Inferior parietal cortex (tissue), 1 donor: ENCODE data around the gene ASAP2.

Experiments
- DNase-seq: peaks from one replicate; pipeline ENCODE4 v3.0.0-alpha.2; 2016; ENCODE audit errors: extremely low spot score

The ASAP2 gene

GRCh38 chr2:9400268-9401058 is 193.9 kb downstream of the ASAP2 start:
- no peak for DNase-seq

GRCh38 chr2:9401059-9401547 is 194.5 kb downstream of the ASAP2 start:
- no peak for DNase-seq

GRCh38 chr2:9401646-9402371 is 195.2 kb downstream of the ASAP2 start:
- DNase-seq, result no peak

- DNase-seq, result no peak
These were observed 197.3 kb downstream of the ASAP2 start for GRCh38 chr2:9403924-9404323.

- no peak for DNase-seq
These were observed 197.8 kb downstream of the ASAP2 start for GRCh38 chr2:9404451-9404850.

GRCh38 chr2:9405636-9406035 is 199.0 kb downstream of the ASAP2 start:
- no peak for DNase-seq

- no peak for DNase-seq
These were observed 200.1 kb downstream of the ASAP2 start for GRCh38 chr2:9406529-9407362.

GRCh38 chr2:9407363-9407811 is 200.8 kb downstream of the ASAP2 start:
- no peak for DNase-seq

- no peak for DNase-seq
These were observed 202.1 kb downstream of the ASAP2 start for GRCh38 chr2:9408641-9409151.

GRCh38 chr2:9410108-9410507 is 203.5 kb downstream of the ASAP2 start:
- DNase-seq, result no peak

- DNase-seq, result no peak
These were observed 206.2 kb downstream of the ASAP2 start for GRCh38 chr2:9412781-9413180.

- no peak for DNase-seq
These were observed 209.0 kb downstream of the ASAP2 start for GRCh38 chr2:9415516-9416169.

- DNase-seq, result no peak
These were observed 209.8 kb downstream of the ASAP2 start for GRCh38 chr2:9416267-9416961.

GRCh38 chr2:9416962-9417316 is 210.3 kb downstream of the ASAP2 start:
- DNase-seq, result no peak

GRCh38 chr2:9417725-9418124 is 211.1 kb downstream of the ASAP2 start:
- no peak for DNase-seq

GRCh38 chr2:9418746-9419145 is 212.1 kb downstream of the ASAP2 start:
- no peak for DNase-seq

GRCh38 chr2:9419541-9419940 is 212.9 kb downstream of the ASAP2 start:
- DNase-seq, result no peak

GRCh38 chr2:9420495-9420894 is 213.9 kb downstream of the ASAP2 start:
- DNase-seq, result no peak

GRCh38 chr2:9422321-9423099 is 215.9 kb downstream of the ASAP2 start:
- peak; percentile 49 for DNase-seq
